IMR-90 (cell line): ENCODE results near the gene GDF10.

Source experiments
- BHLHE40 ChIP-seq: fragments of 150-350 bp; IDR thresholded peaks from 2 replicates; pipeline ENCODE4 v1.6.1; 2016; ENCODE audit warnings: mild to moderate bottlenecking, low read depth, low read length
- CEBPB ChIP-seq: IDR thresholded peaks from 2 replicates; pipeline ENCODE4 v1.6.1; 2012; ENCODE audit warnings: low read depth, low read length, improper control_type of control experiment
- CTCF ChIP-seq: conservative IDR thresholded peaks from 2 replicates; pipeline ENCODE4 v1.5.1; 2012; ENCODE audit warnings: mild to moderate bottlenecking, low read depth, low read length, improper control_type of control experiment
- FOS ChIP-seq: fragments of 150-350 bp; IDR thresholded peaks from 2 replicates; pipeline ENCODE4 v1.6.1; 2016; ENCODE audit warnings: low read depth, low read length
- POLR2A ChIP-seq: IDR thresholded peaks from 2 replicates; pipeline ENCODE4 v1.6.1; 2012; ENCODE audit warnings: mild to moderate bottlenecking, low read depth, low read length
- RCOR1 ChIP-seq: IDR thresholded peaks from 2 replicates; pipeline ENCODE4 v1.6.1; 2012; ENCODE audit warnings: mild to moderate bottlenecking, low read length, improper control_type of control experiment; ENCODE audit not compliant: insufficient replicate concordance
- RFX5 ChIP-seq: IDR thresholded peaks from 2 replicates; pipeline ENCODE4 v1.8.0; 2012; ENCODE audit warnings: low read depth, mild to moderate bottlenecking, low read length, moderate library complexity
- SMC3 ChIP-seq: fragments of 150-350 bp; IDR thresholded peaks from 2 replicates; pipeline ENCODE4 v1.6.1; 2016; ENCODE audit warnings: low read depth, mild to moderate bottlenecking, antibody characterized with exemption, low read length, moderate library complexity
- USF2 ChIP-seq: fragments of 150-350 bp; IDR thresholded peaks from 2 replicates; pipeline ENCODE4 v1.6.1; 2017; ENCODE audit warnings: mild to moderate bottlenecking, antibody characterized with exemption, low read length, low read depth

GRCh38 chr10:47252093-47252780 is 47.8 kb upstream of the GDF10 start:
- no peak for TF ChIP-seq CTCF
- TF ChIP-seq RFX5: no peak
- TF ChIP-seq POLR2A: no peak
- TF ChIP-seq FOS: no peak
- no peak for TF ChIP-seq USF2
- no peak for TF ChIP-seq CEBPB
- no peak for TF ChIP-seq BHLHE40
- no peak for TF ChIP-seq RCOR1
- TF ChIP-seq SMC3: no peak
